GM19193 (cell line): ENCODE results near the gene MAN1B1.

Experiments used
- POLR2A ChIP-seq: IDR thresholded peaks from 4 replicates; pipeline ENCODE4 v1.6.1; 2011; ENCODE audit not compliant: insufficient read depth, insufficient read length; ENCODE audit errors: extremely low read depth

MAN1B1 gene

GRCh38 chr9:137086531-137087408 is at the start of gene MAN1B1:
TSS of gene MAN1B1 (plus strand) at chr9:137086985. CDS start at chr9:137087000, 15 bp downstream.
- TF ChIP-seq POLR2A = peak; percentile 70

GRCh38 chr9:137037035-137037434 is 49.8 kb upstream of the MAN1B1 start:
- no peak for TF ChIP-seq POLR2A

- TF ChIP-seq POLR2A = no peak
Observed at GRCh38 chr9:137037483-137037882, 49.3 kb upstream of the MAN1B1 start.

- TF ChIP-seq POLR2A = no peak
Observed at GRCh38 chr9:137038916-137039315, 47.9 kb upstream of the MAN1B1 start.

GRCh38 chr9:137039611-137040366 is 47.0 kb upstream of the MAN1B1 start:
- TF ChIP-seq POLR2A = no peak

GRCh38 chr9:137040568-137040967 is 46.2 kb upstream of the MAN1B1 start:
- no peak for TF ChIP-seq POLR2A

GRCh38 chr9:137041124-137041523 is 45.7 kb upstream of the MAN1B1 start:
- TF ChIP-seq POLR2A = no peak

GRCh38 chr9:137042751-137043727 is 43.7 kb upstream of the MAN1B1 start:
- TF ChIP-seq POLR2A = no peak

- TF ChIP-seq POLR2A = no peak
Observed at GRCh38 chr9:137044037-137044436, 42.7 kb upstream of the MAN1B1 start.

GRCh38 chr9:137044502-137045177 is 42.1 kb upstream of the MAN1B1 start:
- TF ChIP-seq POLR2A = no peak

- TF ChIP-seq POLR2A = no peak
Observed at GRCh38 chr9:137045294-137046087, 41.3 kb upstream of the MAN1B1 start.

GRCh38 chr9:137046088-137046787 is 40.5 kb upstream of the MAN1B1 start, which contains the start of gene NPDC1:
TSS of gene NPDC1 (minus strand) at chr9:137046177. CDS start at chr9:137045989, 188 bp downstream.
- no peak for TF ChIP-seq POLR2A
